BLaER1 (cell line): ENCODE measurements around the gene TMEM256.

Source experiments
- H3K27ac ChIP-seq: shearing (Covaris generic); formaldehyde crosslinking; 2 replicates; pipeline ENCODE4 v1.8.1; 2022
- H3K27me3 ChIP-seq: shearing (Covaris generic); formaldehyde crosslinking; 2 replicates; pipeline ENCODE4 v1.8.1; 2022
- H3K36me3 ChIP-seq: shearing (Covaris generic); formaldehyde crosslinking; 2 replicates; pipeline ENCODE4 v1.8.1; 2022
- H3K4me1 ChIP-seq: shearing (Covaris generic); formaldehyde crosslinking; 2 replicates; pipeline ENCODE4 v1.8.1; 2022
- H3K4me2 ChIP-seq: shearing (Covaris generic); formaldehyde crosslinking; 2 replicates; pipeline ENCODE4 v1.8.1; 2022
- H3K4me3 ChIP-seq: shearing (Covaris generic); formaldehyde crosslinking; 2 replicates; pipeline ENCODE4 v1.8.1; 2022
- H3K9ac ChIP-seq: shearing (Covaris generic); formaldehyde crosslinking; 2 replicates; pipeline ENCODE4 v1.8.1; 2022
- H3K9me3 ChIP-seq: shearing (Covaris generic); formaldehyde crosslinking; 2 replicates; pipeline ENCODE4 v1.8.1; 2022
- H4K20me1 ChIP-seq: shearing (Covaris generic); formaldehyde crosslinking; 2 replicates; pipeline ENCODE4 v1.8.1; 2022
- Cebpa-rat ChIP-seq: shearing (Covaris generic); IDR thresholded peaks from 2 replicates; pipeline ENCODE4 v1.8.1; 2022

The TMEM256 gene

DNA sequence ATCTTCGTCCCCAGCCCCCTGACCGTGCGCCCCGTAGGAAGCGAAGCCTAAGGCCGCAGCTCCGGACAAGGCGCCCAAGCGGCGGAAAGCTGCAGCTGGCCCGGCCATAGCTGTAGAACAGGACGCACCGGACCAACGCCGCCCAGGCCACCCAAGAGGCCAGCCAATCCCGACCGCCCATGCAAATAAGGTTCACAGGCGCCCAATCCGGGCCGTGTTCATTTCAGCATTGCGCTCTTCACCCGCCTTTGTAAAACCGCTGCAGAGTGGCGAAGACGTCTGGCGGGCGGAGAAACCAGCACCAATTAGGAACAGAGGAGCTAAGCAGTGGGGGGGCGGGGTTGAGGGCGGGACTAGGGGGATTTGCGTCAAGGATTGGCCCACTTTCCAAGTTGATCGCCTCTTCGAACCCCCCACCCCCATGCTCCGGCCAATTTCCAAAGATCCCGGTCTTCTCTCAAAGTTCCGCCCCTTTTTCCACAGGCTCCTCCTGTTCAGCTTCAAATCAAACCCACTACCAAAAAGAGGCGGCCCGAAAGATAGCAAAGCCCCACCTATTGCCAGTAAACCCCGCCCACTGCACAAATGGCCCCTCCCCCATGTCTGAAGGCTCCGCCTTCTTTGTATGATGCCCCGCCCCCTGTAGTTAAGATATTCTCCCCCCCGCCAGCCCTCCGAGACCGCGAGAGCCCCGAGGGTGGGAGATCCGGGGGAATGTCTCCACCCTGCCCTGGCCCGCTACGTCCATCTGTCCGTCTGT lies at the start of gene TMEM256:
Gene TMEM256, minus strand, starts transcription at position 121 of the 760 bp plus-strand sequence. Its CDS starts 13 bp downstream, at position 108.
- peaks cover 8% of the 10 kb centered on the region; the same call in 1 of the 2 replicates for H4K20me1 ChIP-seq
- H3K9ac ChIP-seq = peak within 1 kb of the TSS; percentile 86
- H3K27ac ChIP-seq = peak within 1 kb of the TSS; percentile 82

DNA sequence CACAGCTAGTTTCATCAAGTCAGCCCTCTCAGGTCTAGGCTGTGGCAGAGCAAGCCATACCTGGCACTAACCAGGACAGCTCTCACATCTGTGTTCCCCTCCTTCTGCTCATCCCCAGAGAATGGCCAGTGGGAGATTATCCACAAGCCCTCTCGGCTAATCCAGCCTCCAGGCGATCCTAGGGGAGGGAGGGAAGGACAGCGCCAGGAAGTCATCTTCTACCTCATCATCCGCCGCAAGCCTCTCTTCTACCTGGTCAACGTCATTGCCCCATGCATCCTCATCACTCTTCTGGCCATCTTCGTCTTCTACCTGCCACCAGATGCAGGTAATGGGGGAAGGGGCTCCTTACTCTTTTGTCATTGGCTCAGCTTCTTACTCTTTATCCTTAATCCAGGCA lies 44.6 kb upstream of the TMEM256 start:
- Histone ChIP-seq H3K9ac (no peak overlapping the region), H3K27me3 (peaks cover 54% of the 10 kb centered on the region), H3K9me3 (no peaks in the 10 kb centered on the region), H3K4me2 (no peak overlapping the region), H3K4me3 (no peak overlapping the region), H4K20me1 (peaks cover 24% of the 10 kb centered on the region), H3K4me1 (peaks cover 18% of the 10 kb centered on the region), H3K36me3 (no peaks in the 10 kb centered on the region), H3K27ac (no peak overlapping the region)
- no peak for TF ChIP-seq Cebpa-rat

More for the DNA sequence above, at the start of gene TMEM256:
- peaks cover 10% of the 10 kb centered on the region for H3K36me3 ChIP-seq
- peaks cover 30% of the 10 kb centered on the region for H3K4me1 ChIP-seq
- peak within 1 kb of the TSS; percentile 79 for H3K4me3 ChIP-seq
- no peak for TF ChIP-seq Cebpa-rat
- H3K4me2 ChIP-seq = peak within 1 kb of the TSS; percentile 98
- no peaks in the 10 kb centered on the region for H3K27me3 ChIP-seq
- H3K9me3 ChIP-seq = no peaks in the 10 kb centered on the region

DNA sequence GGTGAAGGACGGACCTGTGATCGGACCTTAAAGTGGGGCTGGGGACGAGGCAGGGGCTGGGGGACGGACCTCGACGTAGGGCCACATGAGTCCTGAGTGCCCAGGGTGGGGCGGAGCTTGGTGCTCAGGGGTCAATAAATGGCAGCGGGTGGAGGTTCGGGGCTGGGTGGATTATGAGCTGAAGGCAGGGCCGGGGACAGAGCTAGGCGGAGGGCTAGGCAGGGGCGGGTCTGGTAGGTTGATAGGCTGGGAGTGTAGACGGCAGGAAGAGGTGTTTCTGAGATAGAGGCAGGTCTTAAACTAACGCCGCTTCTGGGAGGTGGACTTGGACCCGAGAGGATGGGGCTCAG lies 41.7 kb upstream of the TMEM256 start:
- Histone ChIP-seq H3K4me3 (peak overlapping the region; percentile 61; the same call in 1 of the 2 replicates), H3K27ac (no peak overlapping the region), H3K4me2 (peak overlapping the region; percentile 91), H3K27me3 (peaks cover 83% of the 10 kb centered on the region), H4K20me1 (peaks cover 46% of the 10 kb centered on the region), H3K36me3 (no peaks in the 10 kb centered on the region), H3K4me1 (peaks cover 21% of the 10 kb centered on the region), H3K9ac (no peak overlapping the region), H3K9me3 (no peaks in the 10 kb centered on the region)
- no peak for TF ChIP-seq Cebpa-rat

DNA sequence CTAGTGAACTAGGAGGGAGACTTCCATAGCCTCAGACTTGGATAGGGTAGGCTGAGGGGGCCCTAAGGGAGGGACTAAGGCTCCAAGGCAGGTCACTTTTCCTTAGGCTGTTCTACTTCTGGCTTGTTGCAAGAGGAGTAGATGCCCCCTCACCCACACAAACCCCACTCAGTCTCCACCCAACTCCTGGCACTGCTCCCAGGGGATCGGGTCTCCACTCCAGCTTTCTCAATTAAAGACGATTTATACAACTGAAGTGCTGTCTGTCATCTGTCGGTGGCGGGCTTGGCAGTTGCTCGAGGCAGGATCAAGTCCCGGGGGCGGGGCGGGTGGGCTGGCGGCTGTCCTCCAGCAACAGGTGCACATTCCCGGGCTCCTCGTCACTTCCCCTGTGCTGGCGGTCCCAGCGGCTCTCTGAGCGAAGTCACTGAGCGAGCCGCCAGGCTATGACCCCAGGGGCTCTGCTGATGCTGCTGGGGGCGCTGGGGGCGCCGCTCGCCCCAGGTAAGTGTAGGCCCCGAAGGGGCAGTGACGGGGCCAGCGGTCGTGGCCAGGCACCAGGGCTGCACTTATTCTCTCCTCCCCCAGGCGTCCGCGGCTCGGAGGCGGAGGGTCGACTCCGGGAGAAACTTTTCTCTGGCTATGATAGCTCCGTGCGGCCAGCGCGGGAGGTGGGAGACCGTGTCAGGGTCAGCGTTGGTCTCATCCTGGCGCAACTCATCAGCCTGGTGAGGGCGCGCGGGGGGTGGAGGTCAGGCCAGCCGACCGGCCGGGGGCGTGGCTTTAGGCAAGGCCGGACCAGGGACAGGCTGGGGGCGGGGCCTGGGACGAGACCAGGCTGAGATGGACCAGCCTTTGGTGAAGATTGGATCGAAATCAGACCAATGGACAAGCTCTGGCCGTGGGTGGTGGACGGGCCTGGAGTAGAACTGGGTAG lies 41.1 kb upstream of the TMEM256 start, which contains the start of gene CHRNB1:
Gene CHRNB1, plus strand, starts transcription at position 380 of the 937 bp plus-strand sequence. Its CDS starts 67 bp downstream, at position 447.
- Histone ChIP-seq H3K4me2 (peak within 1 kb of the TSS; percentile 91), H3K36me3 (no peaks in the 10 kb centered on the region), H3K27ac (no peak within 1 kb of the TSS), H3K4me1 (peaks cover 28% of the 10 kb centered on the region), H3K9ac (no peak within 1 kb of the TSS), H3K4me3 (peak within 1 kb of the TSS; percentile 61), H3K9me3 (no peaks in the 10 kb centered on the region), H4K20me1 (peaks cover 52% of the 10 kb centered on the region), H3K27me3 (peaks cover 89% of the 10 kb centered on the region)
- TF ChIP-seq Cebpa-rat = no peak

DNA sequence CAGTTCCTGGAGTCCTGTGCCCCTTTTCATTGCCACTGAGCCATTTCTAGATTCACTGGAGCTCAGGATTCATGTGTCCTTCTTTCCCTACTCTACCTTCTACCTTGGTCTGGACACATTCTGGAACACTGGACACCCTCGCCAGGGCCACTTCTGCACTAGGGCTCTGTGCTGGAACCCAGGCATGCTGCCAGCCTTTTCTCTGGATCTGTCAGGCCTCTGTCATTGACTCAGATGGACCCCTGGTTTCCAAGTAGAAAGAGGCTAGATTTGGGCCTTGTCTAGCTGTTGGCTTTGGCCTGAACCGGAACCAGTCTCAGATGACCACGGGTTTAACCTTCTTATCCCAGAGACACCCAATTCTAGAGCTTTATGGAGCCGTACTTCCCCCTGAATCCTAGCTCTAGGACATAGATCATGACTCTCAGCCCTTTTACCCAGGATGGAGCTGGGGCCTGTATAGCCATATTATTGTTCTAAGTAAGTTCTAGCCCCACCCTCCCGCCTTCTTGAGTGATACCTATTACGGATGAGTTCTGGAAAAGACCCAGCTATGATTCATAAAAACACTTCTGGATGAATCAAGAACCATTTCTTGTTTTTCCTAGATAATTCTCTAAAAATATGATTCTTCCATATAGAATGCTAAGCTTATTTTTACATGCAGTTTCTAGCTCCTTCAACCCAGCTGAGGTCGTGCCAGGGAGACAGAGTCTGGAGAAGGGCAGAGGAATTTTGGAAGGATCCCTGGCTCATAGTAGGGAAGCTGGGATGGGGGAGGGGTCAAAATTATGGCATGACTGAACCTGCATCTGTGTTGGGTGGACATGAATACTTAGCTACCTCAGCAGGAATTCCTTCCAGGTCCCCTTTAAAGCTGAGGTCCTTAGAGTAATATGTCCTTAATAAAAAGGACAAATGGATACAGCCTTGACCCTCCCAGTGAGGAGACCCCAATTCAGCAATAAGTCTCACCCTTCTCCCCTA lies 39.9 kb upstream of the TMEM256 start:
- Histone ChIP-seq H3K9me3 (no peaks in the 10 kb centered on the region), H4K20me1 (peaks cover 64% of the 10 kb centered on the region), H3K4me1 (peaks cover 38% of the 10 kb centered on the region), H3K4me3 (no peak overlapping the region), H3K9ac (no peak overlapping the region), H3K4me2 (peak overlapping the region; percentile 91), H3K27me3 (peaks cover 100% of the 10 kb centered on the region), H3K27ac (no peak overlapping the region), H3K36me3 (no peaks in the 10 kb centered on the region)
- TF ChIP-seq Cebpa-rat = no peak

DNA sequence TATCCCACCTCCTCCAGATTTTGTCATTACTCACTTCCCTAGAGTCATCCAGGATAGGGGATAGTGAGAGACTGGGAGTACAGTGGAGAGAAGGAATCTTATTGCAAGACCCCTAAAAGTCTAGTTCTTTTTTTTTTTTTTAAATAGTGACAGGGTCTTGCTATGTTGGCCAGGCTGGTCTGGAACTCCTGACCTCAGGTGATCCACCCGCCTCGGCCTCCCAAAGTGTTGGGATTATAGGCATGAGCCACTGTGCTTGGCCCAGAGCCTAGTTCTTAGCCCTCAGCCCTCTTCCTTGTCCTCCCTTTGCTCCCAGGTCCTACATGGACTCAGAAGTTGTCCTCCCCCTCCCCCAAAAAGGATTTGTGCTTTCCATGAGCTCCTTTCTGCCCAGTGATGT lies 38.2 kb upstream of the TMEM256 start:
- H3K4me3 ChIP-seq = no peak overlapping the region
- no peaks in the 10 kb centered on the region for H3K36me3 ChIP-seq
- H3K4me2 ChIP-seq = no peak overlapping the region
- no peak overlapping the region for H3K9ac ChIP-seq
- H3K4me1 ChIP-seq = peaks cover 54% of the 10 kb centered on the region
- H3K9me3 ChIP-seq = no peaks in the 10 kb centered on the region
- H3K27ac ChIP-seq = no peak overlapping the region
- peaks cover 100% of the 10 kb centered on the region for H3K27me3 ChIP-seq
- H4K20me1 ChIP-seq = peaks cover 81% of the 10 kb centered on the region
- no peak for TF ChIP-seq Cebpa-rat

DNA sequence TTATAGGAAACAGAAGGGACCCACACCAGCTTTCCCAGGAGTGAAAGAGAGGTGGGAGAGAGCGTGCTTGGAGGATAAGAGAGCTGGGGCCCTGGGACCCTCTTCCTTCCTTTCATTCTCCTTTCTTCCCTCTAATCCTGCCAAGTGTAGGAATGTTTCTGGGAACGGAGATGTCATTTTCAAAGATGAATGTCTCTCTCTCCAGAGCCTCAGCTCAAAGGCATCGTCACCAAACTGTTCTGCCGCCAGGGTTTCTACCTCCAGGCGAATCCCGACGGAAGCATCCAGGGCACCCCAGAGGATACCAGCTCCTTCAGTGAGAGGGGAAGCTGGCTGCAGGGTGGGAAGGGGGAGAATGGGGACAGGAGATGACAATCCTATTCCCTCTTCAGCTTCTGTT lies 37.4 kb upstream of the TMEM256 start:
- no peak for TF ChIP-seq Cebpa-rat
- H3K9ac ChIP-seq = no peak overlapping the region
- H3K4me2 ChIP-seq = no peak overlapping the region
- H3K27ac ChIP-seq = no peak overlapping the region
- H4K20me1 ChIP-seq = peaks cover 89% of the 10 kb centered on the region
- no peaks in the 10 kb centered on the region for H3K9me3 ChIP-seq
- H3K4me3 ChIP-seq = no peak overlapping the region
- no peaks in the 10 kb centered on the region for H3K36me3 ChIP-seq
- H3K27me3 ChIP-seq = peaks cover 93% of the 10 kb centered on the region
- peaks cover 63% of the 10 kb centered on the region for H3K4me1 ChIP-seq

DNA sequence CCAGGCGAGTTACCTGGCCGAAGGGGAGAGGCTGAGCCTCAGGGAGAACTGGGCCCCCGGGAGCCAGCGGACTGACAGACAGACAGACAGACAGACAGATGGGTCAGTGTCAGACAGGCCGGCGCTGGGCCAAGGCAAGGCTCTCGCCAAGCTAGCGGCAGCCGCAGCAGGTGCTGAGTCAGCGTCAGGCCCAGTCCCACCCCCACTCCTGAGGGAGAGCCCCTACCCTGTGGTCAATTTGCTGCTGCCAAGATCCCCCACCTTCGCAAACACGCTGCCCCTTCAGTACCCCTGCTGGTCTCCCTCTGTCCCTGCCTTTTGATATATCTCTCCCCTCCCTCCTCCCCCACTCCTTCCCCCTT lies 36.9 kb upstream of the TMEM256 start:
- Histone ChIP-seq H3K27me3 (peaks cover 88% of the 10 kb centered on the region), H3K4me3 (peak overlapping the region; percentile 63), H3K9ac (no peak overlapping the region), H3K4me2 (peak overlapping the region; percentile 75), H3K36me3 (no peaks in the 10 kb centered on the region), H3K27ac (no peak overlapping the region), H3K4me1 (peaks cover 66% of the 10 kb centered on the region), H3K9me3 (no peaks in the 10 kb centered on the region), H4K20me1 (peaks cover 88% of the 10 kb centered on the region)
- no peak for TF ChIP-seq Cebpa-rat
